Measurements from ENCODE around the gene SRGAP3.

SRGAP3 gene

DNA sequence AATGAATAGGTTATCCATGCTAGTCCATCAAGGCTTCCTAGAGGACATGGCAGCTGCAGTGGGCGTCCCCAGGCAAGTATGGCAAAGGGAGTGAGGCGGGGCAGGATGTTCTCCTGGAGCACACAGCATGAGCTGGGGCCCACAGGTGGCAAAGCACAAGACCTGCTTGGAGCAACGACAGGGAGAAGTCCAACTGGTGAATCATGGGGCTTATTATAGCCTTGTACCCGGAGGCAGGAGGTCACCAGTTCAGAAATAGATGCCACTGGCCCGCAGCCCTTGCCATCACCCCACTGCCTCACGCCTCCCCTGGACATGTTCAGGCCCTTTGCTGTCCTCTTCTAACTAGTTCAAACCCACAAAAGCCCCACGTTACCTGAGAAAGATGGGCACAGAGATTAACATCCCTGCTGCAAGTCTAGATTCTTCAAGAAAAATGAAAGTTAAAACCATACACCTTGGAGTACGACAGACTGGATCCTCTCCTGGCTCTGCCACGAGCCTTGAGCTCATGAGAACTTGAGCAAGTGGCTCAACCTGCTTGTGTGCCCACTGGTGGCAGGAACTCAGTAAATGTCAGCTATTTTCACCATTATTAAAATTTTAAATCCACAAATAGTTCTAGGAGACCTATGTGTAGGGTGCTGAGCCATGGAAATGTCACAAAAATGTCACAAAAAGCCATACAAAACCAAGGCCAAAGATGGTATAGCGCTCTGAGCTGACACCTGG, 1.8 kb upstream of the SRGAP3 start:
- no peak for DNase-seq (ENCODE audit: low read depth)

DNA sequence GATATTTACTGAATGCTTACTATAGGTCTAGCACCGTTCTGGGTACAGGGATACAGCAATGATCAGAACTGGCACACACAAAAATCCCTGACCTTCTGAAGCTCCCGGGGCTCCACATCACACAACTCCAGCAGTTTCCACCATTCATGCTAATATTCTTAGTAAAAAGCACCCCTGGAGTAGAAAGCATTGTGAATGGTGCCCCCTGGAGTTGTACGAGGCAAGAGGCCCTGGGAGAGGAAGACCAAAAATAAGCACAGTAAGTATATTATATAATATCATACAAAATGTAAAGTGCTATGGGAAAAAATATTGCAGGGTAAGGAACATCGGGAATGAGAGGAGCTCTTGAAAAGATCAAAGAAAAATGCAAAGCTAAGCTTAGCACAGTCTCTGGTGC, 790 bp upstream of the SRGAP3 start:
- DNase-seq (ENCODE audit: low read depth) = no peak

DNA sequence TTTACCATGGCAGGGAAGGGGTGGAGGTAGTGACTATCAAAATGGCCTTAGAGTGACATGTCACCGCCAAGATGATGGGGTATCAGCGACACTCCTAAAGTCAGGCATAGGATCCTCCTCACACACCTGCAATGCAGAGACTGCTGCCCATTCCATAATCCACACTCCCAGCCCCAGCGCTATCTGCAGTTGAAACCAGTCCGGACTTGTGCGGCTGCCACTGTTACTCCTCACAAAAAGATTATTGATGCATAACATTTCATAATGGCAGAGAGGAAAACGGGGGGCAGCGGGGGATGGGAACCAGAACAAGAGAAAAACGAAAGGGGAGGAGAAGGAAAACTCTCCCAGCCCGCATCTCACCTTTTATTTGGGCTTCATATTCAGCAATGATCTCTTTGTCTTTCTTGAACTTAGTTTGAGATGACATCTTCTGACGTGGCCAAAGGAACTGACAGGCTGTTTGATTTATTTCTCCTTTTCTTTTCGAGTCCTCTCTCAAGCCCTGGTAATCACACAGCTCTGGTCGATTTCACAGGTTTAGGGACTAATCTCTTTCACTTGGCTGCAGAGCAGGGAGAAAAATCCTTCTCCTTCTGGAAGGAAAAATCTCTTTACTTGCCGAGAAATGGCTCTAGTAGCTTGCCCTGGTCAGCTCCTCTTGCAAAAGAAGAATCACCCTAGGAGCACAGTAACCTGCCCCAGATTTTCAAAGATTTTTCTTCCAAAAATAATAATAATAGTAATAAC, 749 bp downstream of the SRGAP3 start:
- no peak for DNase-seq (ENCODE audit: low read depth)

DNA sequence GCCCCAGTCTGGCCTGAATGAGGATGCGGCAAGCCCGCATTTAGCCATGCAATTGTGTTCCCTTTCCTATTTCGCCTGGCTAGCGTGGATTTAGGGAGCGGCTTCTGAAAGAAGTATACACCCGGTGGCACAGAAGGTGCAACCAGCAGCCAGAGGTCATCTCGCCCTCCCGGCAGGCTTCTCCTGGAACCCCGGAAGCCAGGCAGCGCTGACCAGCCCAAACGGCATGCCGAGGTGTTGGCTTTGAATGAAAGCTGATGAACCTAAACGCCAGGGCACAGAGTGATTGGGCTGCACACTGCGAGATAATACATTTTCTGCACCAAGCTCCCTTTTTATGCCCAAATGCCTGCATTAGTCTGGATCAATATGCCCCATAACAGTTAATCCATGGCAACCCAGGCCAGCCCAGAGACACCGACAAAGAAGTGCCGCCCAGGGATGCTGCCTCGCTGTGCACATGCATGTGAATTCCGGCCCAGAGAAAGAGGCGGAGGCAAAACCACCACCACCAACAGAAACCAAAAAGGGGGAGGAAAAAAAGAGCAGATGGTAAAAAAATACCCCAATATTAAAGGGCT, 1.4 kb downstream of the SRGAP3 start:
- DNase-seq (ENCODE audit: low read depth) = no peak

DNA sequence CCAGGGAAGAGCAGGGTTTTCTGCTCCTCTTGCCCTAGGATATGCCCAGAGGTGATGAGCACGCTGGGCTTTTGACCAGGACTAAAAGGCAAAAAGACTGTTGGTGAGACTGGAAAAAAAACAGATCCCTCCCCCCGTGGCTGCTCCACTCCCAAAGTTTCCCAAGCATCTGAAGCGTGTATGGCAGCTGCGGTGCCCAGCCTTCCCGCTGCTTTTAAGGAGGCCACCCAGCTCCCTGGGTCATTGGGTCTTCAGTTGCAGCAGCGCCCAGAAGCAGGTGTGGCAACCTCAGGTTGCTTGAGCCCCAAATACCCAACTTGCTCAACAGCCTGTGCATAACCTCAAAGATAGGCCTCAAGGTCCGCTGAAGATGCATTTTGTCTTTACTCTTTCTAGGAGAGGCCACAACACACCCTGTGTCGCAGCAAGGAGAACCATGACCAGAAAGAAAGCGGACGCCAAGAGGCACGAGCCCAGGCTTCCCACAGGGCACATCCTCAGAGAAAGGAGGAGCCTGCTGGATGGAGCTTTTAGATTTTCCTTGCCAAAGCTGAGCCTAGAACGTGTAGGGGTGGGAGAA, 2.0 kb downstream of the SRGAP3 start:
- no peak for DNase-seq (ENCODE audit: low read depth)

DNA sequence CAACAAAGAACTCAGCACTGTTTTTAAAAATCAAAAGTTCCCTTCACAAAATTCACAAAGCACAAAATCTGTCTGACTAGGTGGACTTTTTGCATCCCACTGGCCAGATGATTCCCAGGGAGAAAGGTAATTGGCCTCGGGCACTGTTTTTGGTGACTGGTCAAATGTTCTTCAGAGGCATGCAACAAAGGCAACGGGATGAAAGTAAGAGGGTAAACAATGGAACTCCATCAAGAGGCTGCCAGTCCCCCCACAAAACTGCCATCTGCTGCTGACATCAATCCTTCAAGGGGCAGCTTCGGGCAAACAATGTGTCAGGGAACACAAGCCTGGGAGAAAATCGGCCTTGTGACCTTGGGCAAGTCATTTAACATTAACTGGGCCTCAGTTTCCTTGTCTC, 3.3 kb downstream of the SRGAP3 start:
- DNase-seq (ENCODE audit: low read depth) = no peak

DNA sequence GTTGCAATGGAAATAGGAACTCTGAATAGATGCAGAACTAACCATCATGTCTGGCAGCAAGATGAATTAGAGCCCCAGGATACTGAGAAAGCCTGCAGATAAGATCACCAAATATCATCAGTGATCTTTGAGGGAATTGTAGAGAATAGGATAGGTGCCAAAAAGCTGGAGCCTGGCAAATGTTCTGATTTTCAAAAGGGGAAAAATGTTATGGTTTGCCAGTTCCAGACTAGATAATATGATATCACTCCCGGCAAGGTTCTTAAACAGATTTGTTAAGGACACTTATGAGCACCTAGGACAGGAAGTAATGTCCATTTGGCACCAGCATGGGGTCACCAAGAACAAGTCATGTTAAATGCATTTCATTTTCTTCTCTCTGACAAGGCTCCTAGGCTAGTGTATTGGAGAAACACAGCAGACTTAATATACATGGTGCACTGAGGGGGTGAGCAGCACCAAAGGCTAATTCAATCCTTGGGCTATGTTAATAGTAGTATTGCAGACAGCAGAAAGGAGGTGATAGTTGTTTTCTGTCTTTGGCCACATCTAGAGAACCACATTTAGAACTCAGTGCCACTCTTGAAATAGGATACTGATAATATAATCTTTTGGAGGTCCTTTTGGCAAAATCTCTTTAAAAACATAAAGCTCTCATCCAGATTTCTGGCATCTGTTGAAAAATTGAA, 4.8 kb downstream of the SRGAP3 start:
- DNase-seq (ENCODE audit: low read depth) = no peak

DNA sequence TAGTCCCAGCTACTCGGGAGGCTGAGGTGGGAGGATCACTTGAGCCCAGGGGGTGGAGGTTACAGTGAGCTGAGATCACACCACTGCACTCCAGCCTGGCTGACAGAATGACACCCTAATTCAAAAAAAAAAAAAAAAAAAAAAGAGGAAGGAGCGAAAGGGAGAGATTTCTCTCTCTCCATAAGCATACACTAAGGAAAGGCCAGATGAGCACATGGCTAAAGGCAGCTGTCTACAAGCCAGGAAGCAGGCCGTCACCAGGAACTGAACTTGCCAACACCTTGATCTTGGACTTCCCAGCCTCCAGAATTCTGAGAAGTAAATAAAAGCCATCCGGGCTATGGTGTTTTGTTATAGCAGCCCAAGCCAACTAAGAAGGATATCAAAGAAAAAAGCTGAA, 7.5 kb downstream of the SRGAP3 start:
- DNase-seq (ENCODE audit: low read depth) = no peak

DNA sequence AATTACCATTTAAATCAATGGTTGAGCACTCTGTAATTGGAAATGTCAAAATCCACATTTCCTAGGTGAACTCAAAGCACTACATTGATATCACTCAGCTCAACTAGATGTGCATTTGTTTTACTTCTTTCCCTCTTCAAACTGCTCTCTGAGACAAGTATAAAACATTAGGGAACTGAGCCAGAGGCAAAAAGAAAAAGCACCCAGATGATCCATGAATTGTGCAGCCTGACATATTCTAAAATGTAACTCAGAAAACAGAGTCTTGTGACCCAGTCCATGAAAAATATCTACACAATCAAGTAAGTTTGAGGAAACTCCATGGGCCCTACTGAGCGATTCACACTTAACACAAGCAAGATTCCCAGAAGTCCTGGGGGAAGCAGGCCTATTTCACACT, 9.8 kb downstream of the SRGAP3 start:
- no peak for DNase-seq (ENCODE audit: low read depth)

DNA sequence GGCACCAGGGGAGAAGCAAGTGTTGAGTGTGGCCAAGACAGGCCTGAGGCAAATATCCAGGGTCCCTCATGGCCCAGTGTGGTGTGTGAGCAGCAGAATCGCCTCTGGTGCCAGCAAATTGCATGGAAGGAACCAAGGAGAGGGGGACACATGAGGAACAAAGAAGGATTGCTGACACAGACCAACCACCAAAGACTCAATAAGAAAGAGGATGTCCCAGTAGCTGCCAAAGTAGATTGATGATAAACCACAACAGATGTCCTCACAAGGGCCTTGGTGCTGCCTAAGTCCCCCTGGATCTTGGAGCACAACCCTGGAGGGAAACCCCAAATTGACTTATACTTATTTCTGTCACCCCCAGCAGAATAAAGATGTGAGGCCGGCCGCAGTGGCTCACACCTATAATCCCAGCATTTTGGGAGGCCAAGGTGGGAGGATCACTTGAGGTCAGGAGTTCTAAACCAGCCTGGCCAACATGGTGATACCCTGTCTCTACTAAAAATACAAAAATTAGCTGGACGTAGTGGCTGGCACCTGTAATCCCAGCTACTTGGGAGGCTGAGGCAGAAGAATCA, 10.6 kb downstream of the SRGAP3 start:
- no peak for DNase-seq (ENCODE audit: low read depth)

DNA sequence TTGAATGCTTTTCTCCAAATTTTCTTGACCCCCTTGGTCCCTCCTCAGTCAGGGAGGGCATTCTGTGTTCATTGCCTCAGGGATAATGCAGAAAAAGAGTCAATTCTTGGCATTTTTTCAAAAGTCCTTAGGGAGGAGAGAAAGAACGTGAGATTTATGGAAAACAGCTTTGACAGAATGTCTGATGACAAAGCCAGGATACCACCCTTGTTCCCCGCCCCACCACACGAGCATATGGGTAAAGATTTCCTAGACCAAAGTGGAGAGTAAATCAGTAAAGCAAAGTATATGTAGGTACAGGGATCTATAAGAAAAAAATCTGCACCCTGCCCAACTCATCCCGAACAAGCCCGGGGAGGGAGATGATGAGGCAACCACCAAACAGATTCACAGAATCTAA, 11.2 kb downstream of the SRGAP3 start:
- DNase-seq (ENCODE audit: low read depth) = no peak

DNA sequence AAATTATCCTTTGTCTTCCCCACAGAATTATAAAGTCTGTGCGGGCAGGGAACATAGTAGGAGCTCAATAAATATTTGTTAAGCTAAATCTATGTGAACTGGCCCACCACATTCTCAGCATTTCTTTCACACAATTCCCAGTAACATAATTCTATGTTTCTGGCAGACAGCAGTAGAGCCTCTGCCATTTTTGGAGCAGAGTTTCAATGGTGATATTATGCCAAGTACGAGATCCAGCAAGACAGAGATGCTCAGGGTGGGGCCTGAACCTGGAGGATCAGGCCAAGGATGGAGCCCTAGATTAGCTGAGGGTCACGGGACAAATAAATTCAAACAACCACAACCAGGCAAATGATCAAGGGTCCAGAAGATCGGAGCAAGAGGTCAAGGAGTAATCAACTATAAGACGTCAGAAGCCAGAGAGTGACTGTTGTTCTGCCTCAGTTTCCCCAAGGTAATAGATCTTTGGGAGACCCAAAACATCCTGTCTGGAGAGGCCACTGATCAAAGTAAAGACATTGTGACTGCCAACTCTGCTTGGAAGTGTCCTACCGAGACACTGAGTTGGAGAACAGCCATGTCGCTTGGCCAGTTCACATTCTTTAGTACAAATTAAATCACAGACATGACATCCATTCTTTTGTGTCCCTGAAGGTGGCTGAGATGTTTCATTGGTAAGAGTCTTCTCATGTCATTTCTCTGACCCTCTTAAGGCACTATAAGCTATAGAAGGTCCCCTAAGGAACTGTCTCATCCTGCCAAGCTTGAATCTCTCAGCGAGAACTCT, 15.4 kb downstream of the SRGAP3 start:
- DNase-seq (ENCODE audit: low read depth) = no peak

DNA sequence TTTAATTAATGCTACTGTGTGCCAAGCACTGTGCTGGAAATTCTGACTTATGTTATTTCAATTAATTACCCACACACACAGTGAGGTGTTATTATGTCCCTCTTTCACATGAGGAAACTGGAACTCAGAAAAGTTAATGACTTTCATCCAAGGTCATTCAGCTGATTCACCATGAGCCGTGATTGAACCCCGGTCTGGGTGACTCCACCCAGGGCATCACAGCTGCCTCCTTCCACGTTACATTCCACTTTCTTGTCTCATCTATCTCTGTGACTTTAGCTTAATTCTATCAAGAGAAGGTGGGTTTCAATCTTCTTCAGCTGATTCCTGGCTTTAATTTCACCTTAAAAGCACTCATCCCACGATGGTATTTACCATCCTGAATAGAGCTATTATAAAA, 16.3 kb downstream of the SRGAP3 start:
- DNase-seq (ENCODE audit: low read depth) = no peak

DNA sequence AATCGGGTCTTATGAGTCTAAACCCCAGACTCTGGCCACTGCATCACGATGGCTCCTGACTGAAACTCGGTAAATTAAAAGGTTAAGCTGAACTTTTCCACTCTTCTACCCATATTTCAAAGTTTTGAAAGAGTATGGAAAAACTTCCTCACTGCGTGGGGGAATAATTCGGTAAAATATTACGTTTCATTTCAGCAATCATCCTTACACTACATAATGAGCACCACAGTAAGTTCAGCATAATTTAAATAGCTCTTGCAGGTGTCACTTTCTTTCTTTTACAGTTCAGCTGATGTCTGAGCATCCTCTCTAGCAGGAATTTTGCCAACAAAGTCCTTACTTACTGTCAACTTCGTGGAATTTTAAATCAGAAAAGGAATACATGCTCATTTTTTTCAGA, 17.5 kb downstream of the SRGAP3 start:
- DNase-seq (ENCODE audit: low read depth) = no peak

DNA sequence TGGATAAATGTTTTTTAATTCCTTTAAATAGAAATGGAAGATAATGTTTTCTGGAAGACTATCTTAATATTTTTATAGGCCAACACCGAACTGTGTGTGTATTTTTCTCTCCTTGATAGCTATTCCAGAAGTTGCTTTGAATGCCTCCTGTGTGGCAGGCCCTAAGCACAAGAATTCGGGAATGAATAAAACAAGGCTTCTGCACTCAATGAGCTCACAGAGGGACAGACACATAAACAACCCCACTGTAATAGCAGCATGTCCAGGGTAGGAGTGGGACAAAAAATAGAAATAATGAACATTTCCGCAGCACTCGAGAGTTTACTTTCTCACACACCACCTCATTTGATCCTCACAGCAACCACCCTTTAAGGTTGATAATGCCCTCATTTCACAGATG, 18.0 kb downstream of the SRGAP3 start:
- DNase-seq (ENCODE audit: low read depth) = no peak

DNA sequence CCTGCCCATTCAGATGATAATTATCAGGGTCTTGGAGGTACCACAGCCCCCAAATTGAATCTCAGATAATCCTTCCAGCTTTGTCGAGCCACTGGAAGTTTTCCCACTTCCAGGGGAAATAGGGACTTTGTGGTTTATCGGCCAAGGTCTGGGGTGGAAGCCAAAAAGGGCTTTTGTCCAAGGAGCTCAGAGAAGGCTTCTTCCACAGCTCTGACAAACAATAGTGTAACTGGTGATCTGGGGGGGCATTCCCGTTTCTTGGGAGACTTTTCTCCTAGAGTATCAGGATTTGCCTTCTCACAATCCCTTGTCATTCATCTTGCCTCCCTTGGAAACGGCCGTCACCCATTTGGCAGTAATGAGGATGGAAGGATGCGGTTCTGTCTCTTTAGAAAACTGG, 18.4 kb downstream of the SRGAP3 start:
- DNase-seq (ENCODE audit: low read depth) = no peak

DNA sequence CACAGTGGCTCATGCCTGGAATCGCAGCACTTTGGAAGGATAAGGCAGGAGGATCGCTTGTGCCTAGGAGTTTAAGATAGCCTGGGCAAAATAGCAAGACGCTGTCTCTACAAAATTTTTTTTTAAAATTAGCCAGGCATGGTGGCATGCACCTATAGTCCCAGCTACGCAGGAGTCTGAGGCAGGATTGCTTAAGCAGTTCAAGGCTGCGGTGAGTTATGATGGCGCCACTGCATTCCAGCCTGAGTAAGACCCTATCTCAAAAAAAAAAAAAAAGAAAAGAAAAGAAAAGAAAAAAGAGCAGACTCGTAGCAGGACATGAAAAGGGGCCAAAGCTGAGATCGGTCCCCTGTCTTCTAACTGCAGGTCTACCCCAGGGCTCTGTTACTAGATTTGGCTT, 18.9 kb downstream of the SRGAP3 start:
- no peak for DNase-seq (ENCODE audit: low read depth)

DNA sequence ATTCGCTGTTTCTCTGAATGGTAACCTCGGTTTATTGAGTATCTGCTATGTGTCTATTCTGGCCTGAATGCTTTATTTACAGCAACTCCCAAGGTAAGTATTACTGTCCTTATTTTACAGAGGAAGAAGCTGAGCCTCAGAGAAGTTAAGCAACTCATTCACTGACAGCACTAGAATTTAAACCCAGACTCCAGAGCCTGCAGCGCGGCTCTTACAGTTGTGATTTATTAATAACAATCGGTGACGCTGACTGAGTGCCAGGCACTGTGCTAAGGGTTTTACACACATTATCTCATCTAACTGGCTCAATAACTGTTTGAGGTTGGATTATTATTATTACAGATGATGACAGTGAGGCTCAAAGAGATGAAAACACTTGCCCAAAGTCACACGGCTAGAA, 19.6 kb downstream of the SRGAP3 start:
- no peak for DNase-seq (ENCODE audit: low read depth)

DNA sequence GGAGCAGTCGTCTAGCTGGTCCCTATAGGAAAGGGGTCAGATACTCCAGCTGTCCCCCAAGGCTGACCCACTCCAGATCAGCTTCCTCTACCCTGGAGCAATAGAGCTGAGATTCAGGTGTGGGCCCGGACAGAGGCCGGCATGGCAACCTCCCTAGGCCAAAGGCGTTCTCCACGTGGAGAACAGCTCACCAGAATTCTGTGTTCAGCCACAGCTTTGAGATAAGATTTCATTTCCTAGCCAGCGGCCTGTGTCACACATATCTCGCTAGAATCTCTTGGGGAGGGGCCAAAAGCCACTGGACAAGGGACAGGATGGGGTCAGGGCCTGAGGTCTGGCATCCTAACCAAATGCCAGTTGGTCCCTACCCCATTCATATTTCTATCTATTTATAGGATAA, 20.1 kb downstream of the SRGAP3 start:
- DNase-seq (ENCODE audit: low read depth) = no peak

DNA sequence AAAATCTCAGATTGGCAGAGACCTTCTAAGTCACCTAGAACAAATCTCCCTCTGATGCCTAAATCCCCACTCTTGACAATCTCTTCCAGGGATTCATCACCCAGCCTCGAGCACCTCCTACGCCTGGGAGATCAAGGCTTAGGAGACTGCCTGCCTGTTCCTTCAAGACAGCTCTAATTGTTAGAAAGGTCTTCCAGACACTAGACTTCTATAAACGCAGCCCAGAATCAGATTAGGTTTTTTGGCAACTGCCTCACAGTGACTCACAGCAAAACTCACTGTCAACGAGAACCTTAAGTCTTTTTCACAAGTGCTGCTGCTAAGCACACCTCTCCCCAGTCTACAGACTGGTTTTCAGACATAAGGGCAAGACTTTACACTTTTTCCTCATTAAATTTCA, 23.1 kb downstream of the SRGAP3 start:
- DNase-seq (ENCODE audit: low read depth) = no peak

DNA sequence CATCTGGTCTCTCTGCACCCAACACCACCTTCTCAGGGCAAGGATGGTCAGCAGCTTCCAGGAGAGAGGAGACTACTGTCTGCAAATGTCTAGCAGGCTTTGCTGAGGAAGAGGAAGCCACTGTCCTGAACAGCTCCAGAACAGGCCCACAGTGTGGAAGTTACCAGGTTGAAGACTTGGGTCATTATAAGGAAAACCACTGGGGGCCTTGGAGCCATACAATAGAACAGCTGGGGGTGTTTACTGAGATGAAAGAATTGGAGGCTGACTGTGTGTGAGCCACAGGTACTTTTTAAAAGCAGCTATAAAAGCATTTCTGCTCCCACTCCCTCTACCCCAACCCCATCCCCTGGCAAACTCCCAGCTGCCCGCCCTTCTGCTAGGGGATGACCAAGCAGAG, 24.2 kb downstream of the SRGAP3 start:
- no peak for DNase-seq (ENCODE audit: low read depth)
